Activated naive CD4-positive, alpha-beta T cell treated with Interleukin-2 at 50 U/mL for 16 hours (primary cell): ENCODE results near the gene PPP1R2B.

Experiments
- DNase-seq: peaks from one replicate; pipeline ENCODE4 v3.0.0-alpha.2; 2020

The PPP1R2B gene

DNA sequence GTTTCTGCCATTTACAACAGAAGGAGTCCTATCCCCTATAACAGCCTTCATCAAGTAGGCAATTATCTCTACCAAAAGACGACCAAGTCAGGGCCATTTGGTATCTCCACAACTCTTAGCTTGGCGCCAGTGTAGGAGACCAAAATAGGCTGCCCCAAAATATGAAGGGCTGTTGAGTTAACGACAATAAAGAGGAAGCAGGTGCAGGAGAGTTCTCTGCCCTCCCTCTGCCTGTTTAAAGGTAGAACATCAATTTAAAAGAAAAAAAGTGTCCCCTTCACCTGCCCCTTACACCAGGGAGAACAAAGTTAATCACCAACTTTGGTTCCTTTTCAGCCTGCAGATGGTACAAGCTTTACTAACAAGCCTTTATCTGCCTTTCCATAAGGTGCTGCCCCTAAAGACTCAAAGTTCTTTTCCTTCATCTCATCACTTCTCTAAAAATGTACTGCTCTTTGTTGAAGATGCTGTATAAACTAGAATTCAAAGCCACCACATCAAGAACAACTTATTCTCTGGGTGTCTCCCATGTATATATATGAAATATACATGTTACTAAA lies 33.3 kb downstream of the PPP1R2B start:
- DNase-seq, result no peak

- no peak for DNase-seq
Observed at GRCh38 chr5:156888520-156888919, 38.4 kb downstream of the PPP1R2B start.

- DNase-seq, result no peak
Observed at GRCh38 chr5:156892223-156892622, 42.1 kb downstream of the PPP1R2B start.

GRCh38 chr5:156892864-156893263 lies 42.8 kb downstream of the PPP1R2B start:
- DNase-seq, result no peak

GRCh38 chr5:156893517-156893916 lies 43.4 kb downstream of the PPP1R2B start:
- no peak for DNase-seq

- no peak for DNase-seq
Observed at GRCh38 chr5:156896546-156896945, 46.5 kb downstream of the PPP1R2B start.
